CD4-positive, alpha-beta T cell treated with Interleukin-1 beta for 1 hour (primary cell): ENCODE data around the gene SLC25A10.

Experiments used
- DNase-seq, 2 donors: peaks; one replicate each; pipeline ENCODE4 v3.0.0-alpha.2; 2020 to 2022

Gene SLC25A10

GRCh38 chr17:81706757-81707624 is 5.1 kb upstream of the SLC25A10 start:
- DNase-seq, result no peak

DNA sequence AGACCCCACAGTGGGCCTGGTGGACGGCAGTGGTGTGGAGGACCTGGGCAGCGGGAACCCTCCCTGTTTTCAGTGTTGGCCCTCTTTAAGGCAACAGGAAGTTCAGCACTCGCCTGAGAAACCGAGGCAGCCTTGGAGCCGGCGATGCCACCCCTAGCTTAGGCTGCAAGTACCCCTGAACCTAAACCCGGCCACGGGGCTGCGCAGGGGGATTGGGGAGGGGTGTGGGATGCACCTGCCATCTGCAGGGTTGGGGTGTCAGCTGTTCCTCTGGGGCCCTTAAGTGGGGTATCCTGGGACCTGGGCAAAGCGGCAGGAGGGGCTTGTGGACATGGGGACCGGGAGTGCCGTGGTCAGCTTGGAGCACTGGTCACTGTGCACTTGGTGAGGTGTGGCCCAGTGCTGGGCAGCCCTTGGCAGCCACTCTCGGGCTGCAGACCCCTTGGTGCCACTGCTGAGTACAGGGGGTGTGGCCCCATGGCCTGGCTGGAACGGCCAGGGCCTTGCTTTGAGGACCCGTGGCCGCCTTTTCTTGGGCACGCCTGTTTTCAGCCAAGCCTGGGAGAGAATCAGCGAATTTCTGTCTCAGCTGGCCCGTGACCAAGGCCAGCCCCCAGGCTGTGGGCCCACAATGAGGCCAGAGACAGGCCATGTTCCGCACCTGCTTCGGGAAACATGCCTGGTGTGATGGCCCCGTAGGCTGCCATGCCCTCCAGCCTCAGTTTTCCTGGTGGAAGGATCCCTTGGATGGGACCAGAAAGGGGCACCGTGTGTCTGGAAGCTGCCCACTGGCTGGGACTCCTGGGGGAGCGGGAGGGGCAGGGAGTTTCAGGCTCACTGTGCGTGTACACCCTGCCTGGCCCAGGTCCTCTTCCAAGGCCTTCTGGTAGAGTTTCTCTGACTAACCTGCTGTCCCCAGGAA is 4.1 kb upstream of the SLC25A10 start:
- DNase-seq, result no peak

DNA sequence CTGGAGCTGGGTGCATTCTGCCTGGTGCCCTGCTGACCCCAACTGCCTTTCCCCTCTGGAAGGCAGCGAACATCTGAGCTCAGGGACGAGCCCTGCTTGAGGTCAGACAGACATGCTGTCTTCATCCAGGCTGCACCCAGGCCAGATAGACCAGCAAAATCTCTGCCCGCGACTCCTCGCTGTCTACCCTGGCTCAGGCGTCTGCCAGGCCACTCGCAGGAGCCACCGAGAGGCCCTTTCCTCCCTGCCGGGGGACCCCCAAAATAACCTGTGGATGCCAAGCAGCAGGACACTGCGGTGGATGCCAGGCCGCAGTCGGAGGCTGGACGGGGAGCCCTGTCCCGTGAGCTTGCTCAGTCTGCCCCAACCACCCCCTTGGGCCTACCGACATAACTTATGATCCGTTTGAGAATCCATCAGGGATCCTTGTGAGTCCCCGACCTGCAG is 3.3 kb upstream of the SLC25A10 start:
- no peak for DNase-seq

DNA sequence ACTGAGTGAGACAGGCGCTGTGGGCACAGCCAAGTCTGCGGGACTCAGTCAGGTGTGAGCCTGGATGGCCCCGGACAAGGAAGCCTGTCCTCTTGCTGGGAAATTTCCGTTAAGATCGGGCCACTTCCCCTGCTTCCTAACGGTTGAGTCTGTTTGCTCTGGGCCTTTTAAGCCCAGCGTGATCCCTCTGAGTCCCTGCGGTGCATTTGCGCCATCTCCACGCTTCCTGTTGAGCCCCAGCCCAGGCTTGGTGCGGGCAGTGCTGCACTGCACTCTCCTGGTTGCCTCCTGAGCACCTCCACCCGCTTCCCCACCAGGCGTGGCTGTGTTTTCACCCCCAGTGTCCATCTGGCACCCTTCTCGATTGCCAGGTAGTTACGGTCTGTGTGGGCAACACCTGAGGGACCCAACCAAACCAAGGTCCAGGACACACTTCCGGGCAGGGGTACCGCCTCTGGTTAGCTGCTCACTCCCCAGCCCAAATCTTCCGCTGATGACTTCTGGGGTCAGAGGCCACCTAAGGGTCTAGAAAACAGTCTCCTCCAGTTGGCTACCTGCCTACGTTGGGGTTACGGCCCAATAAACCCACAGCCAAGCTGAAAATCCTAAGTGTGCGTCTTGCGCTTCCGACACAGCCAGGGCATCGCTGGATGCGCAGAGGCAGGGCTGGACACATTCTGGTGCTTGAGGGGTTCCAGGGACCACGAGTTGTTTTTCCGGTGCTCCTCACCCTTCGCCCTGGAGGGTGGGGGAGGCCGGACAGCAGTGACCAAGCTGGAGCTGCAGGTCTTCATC is 1.4 kb upstream of the SLC25A10 start:
- peak in 1 of 2 donors; percentile 31 for DNase-seq

GRCh38 chr17:81712468-81713003 is 452 bp downstream of the SLC25A10 start:
- no peak for DNase-seq

DNA sequence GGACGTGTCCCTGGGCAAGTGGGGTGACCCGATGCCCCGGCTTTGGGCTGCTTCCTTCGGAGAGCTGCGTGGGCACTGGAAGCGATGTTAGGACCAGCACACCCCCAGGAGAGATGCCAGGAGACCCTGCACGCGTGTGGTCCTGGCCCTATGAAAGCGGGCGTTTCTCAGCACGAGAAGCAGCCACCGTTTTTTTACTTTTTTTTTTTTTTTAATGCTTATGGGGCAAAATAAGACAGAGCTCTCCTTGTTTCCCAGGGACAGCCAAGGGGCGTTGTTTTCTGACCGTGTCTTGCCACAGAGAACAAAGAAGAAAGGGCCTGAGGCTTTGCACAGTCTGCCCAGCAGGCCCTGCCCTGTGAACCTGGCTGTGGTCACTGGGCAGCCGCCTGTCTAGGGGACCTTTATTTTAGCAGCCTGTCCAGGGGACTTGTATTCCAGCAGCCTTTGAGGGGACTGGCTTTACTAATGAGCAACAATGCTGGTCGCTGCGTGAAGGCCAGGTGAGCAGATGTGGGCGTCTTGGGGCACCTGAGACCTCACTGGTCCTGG is 996 bp downstream of the SLC25A10 start:
- no peak for DNase-seq

DNA sequence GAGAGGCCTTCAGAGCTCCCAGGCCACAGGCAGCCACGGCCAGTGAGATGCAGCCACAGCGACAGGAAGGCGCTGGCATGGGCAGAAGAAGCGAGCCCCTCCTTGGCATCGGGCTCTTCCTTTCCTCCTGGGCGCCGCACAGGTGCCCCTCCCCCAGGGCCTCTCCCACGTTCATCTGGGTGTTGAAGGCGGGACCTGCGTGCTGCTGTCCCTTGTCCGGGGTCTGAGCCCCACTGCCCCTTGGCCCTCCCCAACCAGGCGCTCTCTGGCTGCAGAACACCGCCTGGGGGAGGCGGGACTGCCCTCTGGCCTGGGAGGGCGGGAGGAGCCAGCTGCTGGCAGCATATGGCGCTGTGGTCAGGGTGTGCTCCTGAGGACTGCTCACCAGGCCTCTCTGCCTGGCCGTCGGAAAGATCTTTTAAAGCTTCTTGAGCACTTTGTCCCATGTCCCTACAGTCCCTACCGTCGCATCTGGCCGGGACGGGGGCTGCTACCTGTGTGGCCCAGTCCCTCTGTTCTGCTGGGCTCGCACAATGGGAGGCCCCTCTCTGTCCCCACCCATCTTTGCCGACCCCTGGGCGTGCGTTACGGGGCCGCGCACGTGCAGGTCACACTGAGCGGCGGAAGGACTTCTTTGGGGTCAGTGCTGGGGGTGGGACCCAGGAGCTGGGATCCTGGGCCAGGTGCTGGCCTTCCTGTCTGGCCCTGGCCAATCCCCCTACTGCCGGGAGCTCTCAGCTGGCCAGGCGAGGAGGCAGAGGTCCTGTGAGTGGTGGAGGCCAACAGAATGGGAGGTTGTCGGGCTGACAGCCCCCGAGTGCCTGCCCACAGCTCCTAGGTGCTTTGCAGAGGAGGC is 1.7 kb downstream of the SLC25A10 start:
- DNase-seq, result no peak

- no peak for DNase-seq
Measured at GRCh38 chr17:81714412-81715106, 2.5 kb downstream of the SLC25A10 start.

DNA sequence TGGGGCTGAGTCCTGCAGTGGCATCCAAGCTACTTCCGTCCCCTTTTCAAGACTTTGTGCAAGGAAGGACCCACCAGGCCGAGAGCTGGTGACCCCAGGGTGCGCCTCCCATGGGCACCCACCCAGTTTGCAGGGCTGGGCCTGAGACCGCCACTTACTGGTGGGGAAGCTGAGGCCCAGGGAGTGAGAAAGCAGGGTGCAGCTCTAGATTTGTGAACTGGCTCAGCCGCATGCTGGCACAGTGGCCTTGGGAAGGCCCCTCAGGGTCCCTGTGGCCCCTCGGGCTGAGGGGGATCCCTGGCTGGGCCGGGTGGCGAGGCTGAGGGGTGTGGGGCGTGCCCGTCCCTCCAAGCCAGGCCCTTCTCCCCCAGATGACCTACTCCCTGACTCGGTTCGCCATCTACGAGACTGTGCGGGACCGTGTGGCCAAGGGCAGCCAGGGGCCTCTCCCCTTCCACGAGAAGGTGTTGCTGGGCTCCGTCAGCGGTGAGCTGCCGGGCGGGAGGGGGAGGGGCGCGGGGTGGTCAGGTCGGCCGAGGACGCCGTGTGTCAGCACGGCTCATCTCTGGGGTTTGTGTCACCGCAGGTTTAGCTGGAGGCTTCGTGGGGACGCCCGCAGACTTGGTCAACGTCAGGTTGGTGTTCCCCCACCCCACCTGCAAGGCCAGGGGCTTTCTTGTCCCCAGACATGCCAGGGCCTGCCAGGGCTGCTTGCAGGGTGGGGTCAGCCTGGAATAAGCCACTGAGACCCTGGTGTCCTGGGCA is 3.2 kb downstream of the SLC25A10 start:
- DNase-seq, result no peak

DNA sequence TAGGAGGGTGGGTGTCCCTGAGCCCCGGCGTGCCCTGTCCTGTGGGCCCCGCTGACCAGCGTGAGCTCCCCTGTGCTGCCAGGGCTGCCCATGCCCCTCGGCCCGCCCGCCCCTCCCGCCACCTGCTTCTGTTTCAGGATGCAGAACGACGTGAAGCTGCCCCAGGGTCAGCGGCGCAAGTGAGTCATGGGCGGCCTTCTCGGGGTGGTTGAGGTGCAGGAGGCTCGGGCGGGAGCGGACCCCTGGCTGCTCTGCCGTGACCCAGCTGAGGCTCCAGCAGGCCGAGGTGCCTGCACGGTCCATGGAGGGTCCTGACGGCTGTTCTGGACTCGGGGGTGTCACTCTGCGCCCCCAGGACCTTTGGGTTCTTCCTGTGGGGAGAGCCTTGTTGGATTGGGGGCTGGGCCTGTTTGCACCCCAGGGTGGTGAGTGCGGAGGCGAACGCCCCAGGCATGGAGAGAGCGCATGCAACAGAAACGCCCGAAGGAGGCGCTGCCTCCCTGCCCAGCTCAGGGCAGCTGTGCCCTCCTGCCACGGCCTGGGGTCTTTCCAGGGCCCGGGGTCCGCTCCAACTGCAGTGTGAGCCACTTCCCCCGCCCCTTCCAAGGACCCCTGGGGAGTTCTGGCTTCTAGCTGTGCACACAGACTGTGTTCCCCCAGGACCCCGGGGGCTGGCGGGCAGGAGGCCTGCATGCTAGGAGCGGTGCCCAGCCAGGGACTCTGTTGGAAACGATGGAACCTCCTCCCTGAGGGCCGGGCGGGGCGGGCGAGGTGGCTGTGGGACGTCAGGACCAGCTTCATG is 4.0 kb downstream of the SLC25A10 start:
- no peak for DNase-seq

- no peak for DNase-seq
Measured at GRCh38 chr17:81716674-81716996, 4.6 kb downstream of the SLC25A10 start.

DNA sequence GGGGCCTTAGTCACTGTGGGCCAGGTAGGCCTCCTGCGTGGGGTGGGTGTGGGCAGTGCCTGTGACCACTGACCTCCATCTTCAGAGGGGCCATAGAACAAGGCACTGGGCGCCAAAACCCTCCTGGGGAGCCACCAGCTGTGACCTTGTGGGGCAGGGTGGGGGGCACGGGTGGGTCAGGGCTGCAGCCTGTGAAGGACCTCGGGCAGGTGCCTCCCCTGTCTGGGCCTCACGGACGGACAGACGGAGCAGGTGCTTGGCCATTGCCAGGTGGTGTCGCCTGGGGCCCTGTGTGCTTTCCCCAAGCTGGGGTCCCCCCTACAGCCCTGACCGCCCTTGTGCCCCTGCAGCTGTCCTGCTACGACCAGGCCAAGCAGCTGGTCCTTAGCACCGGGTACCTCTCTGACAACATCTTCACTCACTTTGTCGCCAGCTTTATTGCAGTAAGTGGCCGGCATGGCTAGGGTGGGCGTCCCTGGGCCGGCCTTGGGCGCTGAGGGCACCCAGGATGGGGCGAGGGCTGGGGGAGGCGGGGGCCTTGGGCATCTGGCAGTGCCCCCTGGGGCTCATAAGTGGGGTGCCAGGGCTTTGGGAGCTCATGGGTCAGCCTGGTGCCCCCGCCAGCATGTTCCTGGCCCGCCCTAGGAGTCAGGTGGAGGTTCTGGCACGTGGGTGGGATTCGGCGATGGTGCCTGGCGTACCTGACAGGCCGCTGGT is 5.1 kb downstream of the SLC25A10 start:
- DNase-seq, result no peak

GRCh38 chr17:81717766-81718089 is 5.6 kb downstream of the SLC25A10 start:
- DNase-seq, result no peak

DNA sequence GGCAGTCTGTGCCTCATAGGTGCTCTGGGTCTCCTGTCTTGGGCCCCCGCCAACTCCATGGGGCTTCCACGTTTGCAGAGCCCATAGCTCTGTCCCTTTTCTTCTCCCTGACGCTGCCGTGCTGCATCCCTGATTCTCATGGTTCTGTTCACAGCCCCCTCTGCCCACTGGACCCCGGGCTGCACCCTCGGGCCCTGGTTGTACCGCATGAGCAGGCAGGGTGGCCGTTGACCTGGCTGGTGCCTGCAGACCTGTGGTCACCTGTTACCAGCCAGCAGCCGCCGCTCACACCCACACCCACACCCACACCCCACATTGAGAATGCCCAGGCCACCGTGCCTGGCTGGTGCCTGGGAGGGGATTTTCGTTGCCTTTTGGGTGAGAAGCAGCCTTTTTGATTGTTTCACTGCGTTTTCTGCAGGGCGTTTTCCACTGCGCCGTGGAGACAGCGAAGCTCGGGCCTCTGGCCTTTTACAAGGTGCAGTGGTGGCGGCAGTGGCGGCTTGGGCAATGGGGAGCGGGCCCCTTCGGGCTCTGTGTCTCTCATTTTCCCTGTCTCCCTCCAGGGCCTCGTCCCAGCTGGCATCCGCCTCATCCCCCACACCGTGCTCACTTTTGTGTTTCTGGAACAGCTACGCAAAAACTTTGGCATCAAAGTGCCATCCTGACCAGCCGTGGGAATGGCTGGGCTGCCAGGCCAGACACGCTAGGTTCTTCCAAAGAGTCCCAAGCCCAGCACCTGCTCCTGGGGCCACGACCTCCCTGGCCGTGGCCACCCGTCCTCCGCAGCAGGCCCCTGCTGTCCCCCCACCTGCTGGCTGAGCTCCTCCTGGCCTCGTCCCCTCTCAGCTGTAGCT is 7.6 kb downstream of the SLC25A10 start:
- DNase-seq, result no peak

DNA sequence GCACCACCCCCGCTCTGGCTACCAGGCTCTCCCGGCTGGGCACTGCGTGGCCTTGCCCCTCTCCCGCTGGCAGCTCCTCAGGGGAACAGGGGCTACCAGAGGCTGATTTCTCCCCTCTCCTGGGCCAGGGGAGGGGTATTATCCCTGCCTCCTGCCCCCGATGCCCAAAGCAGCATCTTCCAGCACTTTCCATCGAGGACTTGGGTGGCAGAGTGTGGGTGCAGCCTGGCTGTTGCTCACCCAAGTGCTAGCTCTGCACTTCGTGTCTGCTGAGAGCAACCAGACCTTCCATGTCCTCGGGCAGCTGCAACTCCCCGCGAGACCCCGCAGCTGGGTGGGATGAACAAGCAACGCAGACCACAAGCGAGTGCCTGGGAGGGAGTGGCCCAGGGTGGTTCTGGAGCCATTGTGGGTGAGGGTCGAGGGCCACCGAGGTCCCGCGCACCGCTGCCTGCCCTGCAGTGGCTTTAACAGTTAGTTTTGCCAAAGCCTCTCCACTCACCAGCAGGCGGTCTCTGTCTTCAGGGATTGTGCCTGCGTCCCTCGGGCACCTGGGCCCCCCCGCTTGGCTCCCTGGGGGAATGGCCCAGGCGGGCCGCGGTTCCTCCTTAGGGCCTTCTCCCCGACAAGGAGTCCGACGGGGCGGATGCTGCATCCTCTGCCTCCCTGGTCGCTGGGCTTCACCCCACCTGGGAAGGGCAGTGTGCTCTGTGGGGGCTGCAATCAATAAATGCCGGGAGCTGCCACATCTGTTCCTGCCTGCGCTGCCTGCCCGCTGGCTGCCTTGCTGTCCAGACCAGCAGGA is 8.4 kb downstream of the SLC25A10 start:
- no peak for DNase-seq
